Right kidney (tissue), 1 donor: ENCODE data around the gene FSIP1.

ENCODE experiments used
- DNase-seq: peaks from one replicate; pipeline ENCODE4 v3.0.0-alpha.2; 2016

The FSIP1 gene

GRCh38 chr15:39682366-39682765 is 100.3 kb downstream of the FSIP1 start:
- DNase-seq = no peak

DNA sequence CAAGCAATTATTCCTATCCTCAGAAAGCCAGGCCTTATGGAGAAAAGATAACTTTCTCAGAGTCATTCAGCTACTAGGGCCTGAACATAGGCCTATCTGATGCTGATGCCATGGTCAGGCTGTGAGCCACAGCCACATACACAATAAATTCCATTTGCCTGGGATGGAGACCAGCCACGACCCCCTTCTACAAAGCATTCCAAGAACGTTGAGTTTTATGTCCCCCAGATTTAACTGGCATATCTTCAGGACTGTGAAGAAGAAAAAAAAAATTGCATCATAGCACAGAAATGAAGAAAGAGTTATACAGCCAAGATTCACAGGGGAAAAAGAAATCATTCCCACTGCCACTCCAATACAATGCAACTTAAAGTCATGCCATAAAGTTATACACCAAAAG is 101.8 kb downstream of the FSIP1 start:
- no peak for DNase-seq

DNA sequence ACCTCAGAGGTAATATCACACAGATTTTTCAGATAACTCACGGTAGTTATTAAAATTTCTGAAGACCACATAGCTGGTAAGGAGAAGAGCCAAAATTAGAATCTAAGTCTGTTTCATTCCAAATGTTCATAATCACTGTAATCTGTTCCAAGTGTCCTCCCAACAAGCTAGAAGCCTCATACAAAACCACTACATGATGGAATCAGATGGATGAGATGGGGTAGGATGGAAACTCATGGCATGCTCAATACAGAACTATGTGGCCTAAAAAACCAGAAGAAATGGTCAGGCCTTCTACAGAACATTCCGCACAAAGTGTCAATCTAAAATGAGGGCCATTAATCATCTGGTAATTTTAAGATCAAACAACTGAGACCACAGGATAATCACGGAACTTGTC is 110.0 kb downstream of the FSIP1 start:
- no peak for DNase-seq

DNA sequence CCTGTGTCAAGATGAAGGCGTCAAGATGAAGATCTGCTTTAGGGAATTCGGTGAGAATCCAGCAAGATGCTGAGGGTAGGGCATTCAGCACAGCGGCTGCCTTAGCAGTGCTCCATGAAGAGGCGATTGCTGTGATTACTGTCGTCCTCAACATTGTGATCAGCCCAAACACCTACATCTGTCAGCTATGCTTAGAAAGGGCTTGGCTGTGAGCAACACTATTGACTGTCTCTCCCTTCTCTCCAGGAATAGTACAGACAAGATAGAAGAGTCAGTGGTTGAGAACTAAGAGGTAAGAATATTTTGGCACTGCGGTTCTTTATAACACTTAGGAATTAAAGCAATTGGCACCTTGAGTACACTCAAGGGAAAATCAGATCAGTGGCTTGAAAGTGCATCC is 110.5 kb downstream of the FSIP1 start:
- DNase-seq = no peak

DNA sequence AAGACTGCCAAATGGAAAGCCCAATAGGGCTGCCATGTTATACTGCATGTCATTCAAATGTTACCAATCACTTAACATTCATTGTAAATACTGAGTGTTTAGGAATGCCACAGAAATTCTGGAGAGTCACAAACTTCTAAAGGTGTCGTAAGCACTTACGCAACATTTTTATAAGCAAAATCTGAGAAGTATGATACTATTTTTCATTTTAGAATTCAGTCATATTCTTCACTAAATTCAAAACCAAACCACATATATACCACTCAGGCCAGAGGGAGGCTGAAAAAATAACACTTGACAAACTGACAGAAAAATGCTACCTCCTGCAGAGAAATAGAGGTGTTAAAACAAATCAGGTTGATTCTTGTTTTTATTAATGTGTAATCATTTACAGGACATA is 112.0 kb downstream of the FSIP1 start:
- no peak for DNase-seq

GRCh38 chr15:39669661-39670060 is 113.0 kb downstream of the FSIP1 start:
- DNase-seq = no peak

DNA sequence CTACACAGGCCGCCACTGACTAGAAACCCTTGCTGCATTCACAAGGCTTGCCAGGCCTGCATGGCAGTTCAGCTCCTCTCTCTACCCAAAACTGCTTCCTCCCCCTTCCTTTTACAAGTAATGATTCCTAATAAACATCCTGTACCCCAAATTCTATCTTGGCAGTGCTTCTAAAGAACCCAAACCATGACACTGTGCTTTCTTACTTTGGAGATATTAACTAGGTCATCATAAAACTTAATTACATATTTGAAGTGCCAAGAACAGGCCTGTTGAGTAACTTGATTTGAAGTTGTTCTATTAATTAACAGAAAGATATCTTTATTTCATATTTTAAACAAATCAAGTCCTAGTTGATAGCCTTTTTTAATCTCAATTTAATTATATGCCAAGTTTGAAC is 113.4 kb downstream of the FSIP1 start:
- no peak for DNase-seq

- no peak for DNase-seq
Observed at GRCh38 chr15:39668457-39668856, 114.2 kb downstream of the FSIP1 start.

DNA sequence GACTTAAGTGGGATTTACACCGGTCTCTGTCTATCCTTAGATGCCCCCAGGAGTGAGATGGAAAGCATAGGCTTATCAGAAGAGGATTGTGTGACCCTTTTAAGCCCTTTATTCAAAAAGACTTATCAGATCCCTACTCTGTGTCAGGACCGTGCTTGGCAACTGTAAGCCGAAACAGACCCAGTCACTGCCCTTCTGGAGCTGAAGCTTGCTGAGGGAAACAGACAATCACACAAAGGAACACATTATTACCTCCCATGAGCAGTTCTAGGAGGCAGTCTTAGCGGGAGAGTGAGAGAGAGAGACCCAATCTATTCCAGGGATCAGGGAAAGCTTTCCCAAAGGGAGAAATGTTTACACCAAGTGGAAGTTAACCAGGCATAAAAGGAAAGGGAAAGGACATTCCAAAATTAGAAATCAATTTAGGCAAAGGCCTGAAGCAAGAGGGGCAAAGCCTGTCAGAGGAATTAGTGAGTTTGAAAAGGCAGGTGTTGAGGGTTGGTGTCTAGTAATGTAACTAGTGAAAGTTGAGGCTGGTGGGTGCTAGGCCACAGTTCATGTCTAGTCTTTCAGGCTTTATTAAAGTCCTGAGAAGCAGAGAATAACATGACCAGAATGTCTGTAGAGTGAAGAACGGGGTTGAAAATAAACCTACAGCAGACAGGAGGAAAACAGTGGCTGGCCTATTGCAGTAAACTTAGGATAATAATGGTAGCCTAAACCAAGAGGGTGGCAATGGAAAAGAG is 115.1 kb downstream of the FSIP1 start:
- no peak for DNase-seq

GRCh38 chr15:39666677-39667076 is 116.0 kb downstream of the FSIP1 start:
- DNase-seq = no peak

- DNase-seq = no peak
Observed at GRCh38 chr15:39665629-39666250, 116.9 kb downstream of the FSIP1 start.

GRCh38 chr15:39663704-39664250 is 118.9 kb downstream of the FSIP1 start:
- DNase-seq = no peak

DNA sequence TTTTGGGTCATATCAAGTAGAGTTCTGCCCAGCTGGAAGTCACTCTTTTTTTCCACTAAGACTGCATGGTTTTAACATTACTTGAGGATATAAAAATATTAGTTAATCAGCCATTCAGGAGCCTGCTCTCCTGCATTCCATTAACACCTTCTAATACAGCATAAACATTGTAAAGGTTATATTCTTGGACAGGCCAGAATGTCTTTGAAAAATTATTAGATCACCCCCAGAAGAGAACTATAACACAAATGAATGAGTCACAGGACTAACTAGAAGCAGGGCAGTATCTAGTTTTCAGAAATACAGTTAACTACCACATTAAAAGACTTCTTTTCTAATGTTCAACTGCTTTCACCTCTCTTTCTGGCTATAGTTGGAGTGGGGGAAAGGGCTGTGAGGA is 120.9 kb downstream of the FSIP1 start:
- DNase-seq = no peak

GRCh38 chr15:39658740-39659139 is 123.9 kb downstream of the FSIP1 start:
- DNase-seq = no peak

DNA sequence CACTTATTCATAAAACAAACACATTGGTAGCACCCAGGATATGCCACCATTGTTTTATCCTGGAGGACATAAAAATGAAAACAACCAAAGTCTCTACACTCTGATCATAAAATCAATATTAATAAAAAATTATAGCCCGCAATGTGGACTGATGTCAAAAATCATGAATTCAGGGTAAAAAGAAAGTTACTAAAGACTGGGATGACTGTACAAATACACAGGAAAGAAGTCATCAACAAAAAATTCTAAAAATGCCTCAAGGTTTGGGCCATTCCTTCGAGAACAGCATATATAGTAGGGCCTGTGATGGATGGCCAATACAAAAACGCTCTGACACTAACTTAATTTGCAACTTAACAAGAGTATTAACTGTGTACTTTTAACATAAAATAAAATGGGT is 125.0 kb downstream of the FSIP1 start:
- DNase-seq = no peak

DNA sequence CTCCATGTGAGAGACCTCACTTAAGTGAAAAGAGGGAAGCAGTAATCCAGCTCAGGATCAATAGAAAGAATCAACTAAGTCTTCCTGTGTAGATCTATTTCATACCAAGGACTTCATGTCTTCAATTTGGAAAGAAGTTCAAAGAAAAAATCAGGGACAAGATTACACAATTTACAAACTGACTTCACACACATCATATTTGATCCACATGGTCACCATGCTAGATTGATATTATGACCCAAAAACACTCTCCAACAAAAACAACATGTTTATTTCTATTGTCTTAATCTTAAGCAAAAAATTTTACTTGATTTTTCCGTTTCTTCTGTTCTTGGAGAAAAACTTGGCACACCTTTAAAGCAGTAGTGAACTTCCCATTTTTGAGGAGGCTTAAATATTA is 125.5 kb downstream of the FSIP1 start:
- no peak for DNase-seq

- no peak for DNase-seq
Observed at GRCh38 chr15:39654304-39654703, 128.3 kb downstream of the FSIP1 start.

GRCh38 chr15:39651881-39652280 is 130.8 kb downstream of the FSIP1 start:
- no peak for DNase-seq

- DNase-seq = no peak
Observed at GRCh38 chr15:39651295-39651694, 131.3 kb downstream of the FSIP1 start.

DNA sequence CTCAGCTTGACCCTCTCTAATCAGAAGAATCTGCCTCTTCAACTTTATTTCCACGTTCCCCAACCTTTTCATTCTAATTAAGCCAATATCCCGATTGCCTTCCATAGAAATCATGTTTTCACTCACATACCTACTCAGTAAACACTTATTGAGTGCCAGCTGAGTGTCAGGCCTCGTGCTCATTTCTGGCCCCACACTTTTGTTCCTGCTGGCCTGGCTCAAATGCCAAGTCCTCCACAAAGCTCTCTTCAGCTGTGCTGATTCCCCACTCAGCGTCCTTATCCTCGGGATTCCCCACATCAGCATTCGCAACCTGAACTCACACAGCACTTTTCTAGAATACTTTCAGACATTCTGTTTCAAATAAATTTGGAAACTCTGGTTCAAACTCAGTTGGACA is 132.9 kb downstream of the FSIP1 start:
- no peak for DNase-seq

DNA sequence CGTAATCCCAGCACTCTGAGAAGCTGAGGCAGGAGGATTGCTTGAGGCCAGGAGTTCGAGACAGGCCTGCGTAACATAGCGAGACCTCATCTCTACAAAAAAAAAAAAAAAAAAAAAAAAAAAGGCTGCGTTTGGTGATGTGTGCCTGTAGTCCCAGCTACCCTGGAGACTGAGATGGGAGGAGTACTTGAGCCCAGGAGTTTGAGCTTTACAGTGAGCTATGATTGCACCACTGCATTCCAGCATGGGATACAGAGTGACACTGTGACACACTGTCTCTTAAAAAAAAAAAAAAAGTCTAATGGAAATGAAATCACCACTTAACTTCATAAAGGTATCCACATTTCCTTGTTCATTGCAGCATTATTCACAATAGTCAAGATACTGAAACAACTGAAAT is 136.2 kb downstream of the FSIP1 start:
- no peak for DNase-seq

- no peak for DNase-seq
Observed at GRCh38 chr15:39645976-39646257, 136.7 kb downstream of the FSIP1 start.

DNA sequence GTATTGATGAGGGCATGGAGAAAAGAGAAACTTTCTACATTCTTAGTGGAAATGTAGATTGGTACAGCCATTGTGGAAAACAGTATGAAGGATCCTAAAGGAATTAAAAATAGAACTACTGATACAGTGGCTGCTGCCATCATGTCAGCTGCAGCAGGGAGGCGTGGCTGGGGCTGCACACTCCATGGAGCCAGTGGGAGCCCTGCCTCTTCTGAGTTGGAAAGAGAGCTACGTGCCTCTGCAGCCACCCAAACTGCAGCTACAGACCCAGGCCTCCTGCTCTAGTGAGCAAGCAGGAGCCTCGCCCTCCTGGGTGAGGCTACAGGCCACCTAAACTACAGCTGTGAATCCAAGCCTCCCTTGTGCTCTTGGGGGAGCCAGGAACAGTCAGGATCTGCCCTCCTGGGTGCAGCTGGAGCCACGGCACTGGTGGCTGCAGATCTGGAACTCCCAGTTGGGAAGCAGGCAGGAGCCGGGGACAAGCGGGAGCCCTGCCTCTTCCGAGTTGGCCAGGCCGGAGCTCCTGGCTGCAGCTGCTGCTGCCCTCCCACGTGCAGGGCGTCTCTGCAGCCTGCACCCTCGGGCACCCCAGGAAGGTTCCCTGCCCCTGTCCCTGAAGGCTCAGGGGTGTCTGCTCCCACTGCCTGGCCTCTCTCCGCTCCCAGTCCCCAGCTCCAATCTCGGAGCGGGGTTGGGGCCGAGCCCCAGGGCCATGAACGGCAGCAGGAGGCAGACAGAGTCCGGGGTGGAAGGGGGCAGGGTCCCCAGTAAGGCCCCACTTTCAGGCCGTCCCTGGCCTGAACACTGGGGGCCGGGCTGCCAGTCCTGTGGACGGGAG is 137.3 kb downstream of the FSIP1 start:
- no peak for DNase-seq
